ENCODE measurements around the gene CACNG4. TPM values are rescaled to one million over a fixed set of nuclear protein-coding genes. Genes with fewer than 3 reads are reported as not detected.

Gene CACNG4
- polyA plus RNA-seq, 3 donors: not detected

- no peak overlapping the region for H3K4me3 Mint-ChIP-seq
- TF ChIP-seq CTCF (IDR thresholded peaks at IDR 0.05): no peak
These were observed 25.1 kb downstream of the CACNG4 start for GRCh38 chr17:66989579-66989978.

GRCh38 chr17:66990047-66990446 lies 25.5 kb downstream of the CACNG4 start:
- intact Hi-C loops (cut with micrococcal nuclease): no loop called here
- Mint-ChIP-seq H3K4me3 (no peak overlapping the region), H3K36me3 (no peaks in the 10 kb centered on the region), H3K27me3 (ENCODE audit: low read depth in 3 of 3) (peaks cover 16 to 26% (median 22%) of the 10 kb centered on the region in 3 donors), H3K9me3 (peaks cover 0 to 2% (median 0%) of the 10 kb centered on the region in 7 donors), H3K4me1 (peaks cover 2% of the 10 kb centered on the region), H3K27ac (no peak overlapping the region)
- DNase-seq: no peak
- H3K4me1 ChIP-seq (ENCODE audit: control insufficient read depth in 1 of 2, insufficient read depth in 2 of 2, low read length in 2 of 2): no peaks in the 10 kb centered on the region
- H3K79me2 ChIP-seq (ENCODE audit: insufficient read depth, low read length): no peaks in the 10 kb centered on the region
- no peak overlapping the region for H3K27ac ChIP-seq (ENCODE audit: low read depth in 1 of 2, low read length in 2 of 2)
- no peaks in the 10 kb centered on the region for H4K20me1 ChIP-seq (ENCODE audit: insufficient read depth, low read length)
- H3K27me3 ChIP-seq (ENCODE audit: control insufficient read depth in 2 of 2, insufficient read depth in 2 of 2, low read length in 2 of 2): no peaks in the 10 kb centered on the region
- no peaks in the 10 kb centered on the region for H3K36me3 ChIP-seq (replicated peaks in 1 of 2; ENCODE audit: control insufficient read depth in 1 of 2, insufficient read depth in 2 of 2, low read length in 2 of 2)
- TF ChIP-seq CTCF (IDR thresholded peaks at IDR 0.05): no peak
- no peak overlapping the region for H2AFZ ChIP-seq (ENCODE audit: insufficient read depth, low read depth, low read length, poor library complexity, severe bottlenecking)
- no peak overlapping the region for H3K4me3 ChIP-seq (replicated peaks in 1 of 3; ENCODE audit: low read depth in 2 of 3, low read length in 3 of 3)
- H3K9me3 ChIP-seq (replicated peaks in 1 of 2; ENCODE audit: control insufficient read depth in 1 of 2, insufficient read depth in 1 of 2, low read length in 2 of 2): no peaks in the 10 kb centered on the region
- 76% methylated on average over 5 of the region's 6 CpGs for WGBS (ENCODE audit: insufficient coverage)
- no peak overlapping the region for H3K9ac ChIP-seq (ENCODE audit: insufficient read depth, low read length, poor library complexity, severe bottlenecking)
- H3K4me2 ChIP-seq (replicated peaks; ENCODE audit: extremely low read depth, low read length, poor library complexity, severe bottlenecking): no peak overlapping the region

More at GRCh38 chr17:66989579-66989978, 25.1 kb downstream of the CACNG4 start:
- Mint-ChIP-seq H3K4me1 (peaks cover 2% of the 10 kb centered on the region), H3K9me3 (peaks cover 0 to 2% (median 0%) of the 10 kb centered on the region in 7 donors), H3K36me3 (no peaks in the 10 kb centered on the region), H3K27me3 (ENCODE audit: low read depth in 3 of 3) (peaks cover 16 to 26% (median 22%) of the 10 kb centered on the region in 3 donors), H3K27ac (peak overlapping the region in 1 of 7 donors; percentile 41)
- intact Hi-C loops (cut with micrococcal nuclease): no loop called here
- 79% methylated on average over 3 of the region's 8 CpGs for WGBS (ENCODE audit: insufficient coverage)
- no peak overlapping the region for H3K27ac ChIP-seq (ENCODE audit: low read depth in 1 of 2, low read length in 2 of 2)
- H3K9ac ChIP-seq (ENCODE audit: insufficient read depth, low read length, poor library complexity, severe bottlenecking): no peak overlapping the region
- no peak overlapping the region for H2AFZ ChIP-seq (ENCODE audit: insufficient read depth, low read depth, low read length, poor library complexity, severe bottlenecking)
- no peak overlapping the region for H3K4me3 ChIP-seq (replicated peaks in 1 of 3; ENCODE audit: low read depth in 2 of 3, low read length in 3 of 3)
- H3K27me3 ChIP-seq (ENCODE audit: control insufficient read depth in 2 of 2, insufficient read depth in 2 of 2, low read length in 2 of 2): no peaks in the 10 kb centered on the region
- no peaks in the 10 kb centered on the region for H3K4me1 ChIP-seq (ENCODE audit: control insufficient read depth in 1 of 2, insufficient read depth in 2 of 2, low read length in 2 of 2)
- H3K4me2 ChIP-seq (replicated peaks; ENCODE audit: extremely low read depth, low read length, poor library complexity, severe bottlenecking): no peak overlapping the region
- H3K79me2 ChIP-seq (ENCODE audit: insufficient read depth, low read length): no peaks in the 10 kb centered on the region
- no peak for DNase-seq
- H3K9me3 ChIP-seq (replicated peaks in 1 of 2; ENCODE audit: control insufficient read depth in 1 of 2, insufficient read depth in 1 of 2, low read length in 2 of 2): no peaks in the 10 kb centered on the region
- no peaks in the 10 kb centered on the region for H3K36me3 ChIP-seq (replicated peaks in 1 of 2; ENCODE audit: control insufficient read depth in 1 of 2, insufficient read depth in 2 of 2, low read length in 2 of 2)
- no peaks in the 10 kb centered on the region for H4K20me1 ChIP-seq (ENCODE audit: insufficient read depth, low read length)

All from CD14-positive monocyte (primary cell).